GM10248 (cell line): ENCODE results near the gene ENC1.

Experiments used
- CTCF ChIA-PET: fragments of 300-600 bp; sonication (Branson Sonifier 250); formaldehyde crosslinking; extraction: SDS; loops from one replicate; lab custom pipeline; 2021; ENCODE audit warnings: antibody characterized with exemption; lab: Yijun Ruan, JAX
- POLR2A ChIA-PET: fragments of 350-650 bp; sonication (Branson Sonifier 250); formaldehyde crosslinking; extraction: SDS; loops from one replicate; lab custom pipeline; 2020; ENCODE audit warnings: antibody characterized with exemption; lab: Yijun Ruan, JAX
- DNase-seq: peaks from one replicate; pipeline ENCODE4 v3.0.0; 2012; ENCODE audit errors: extremely low spot score
- TF ChIP-seq, protein P1 (sequence below): IDR thresholded peaks from 2 replicates; pipeline ENCODE4 v1.5.1; 2012; ENCODE audit warnings: mild to moderate bottlenecking, low read depth; ENCODE audit errors: extremely low read depth, missing control alignments, control extremely low read depth

Gene ENC1

DNA sequence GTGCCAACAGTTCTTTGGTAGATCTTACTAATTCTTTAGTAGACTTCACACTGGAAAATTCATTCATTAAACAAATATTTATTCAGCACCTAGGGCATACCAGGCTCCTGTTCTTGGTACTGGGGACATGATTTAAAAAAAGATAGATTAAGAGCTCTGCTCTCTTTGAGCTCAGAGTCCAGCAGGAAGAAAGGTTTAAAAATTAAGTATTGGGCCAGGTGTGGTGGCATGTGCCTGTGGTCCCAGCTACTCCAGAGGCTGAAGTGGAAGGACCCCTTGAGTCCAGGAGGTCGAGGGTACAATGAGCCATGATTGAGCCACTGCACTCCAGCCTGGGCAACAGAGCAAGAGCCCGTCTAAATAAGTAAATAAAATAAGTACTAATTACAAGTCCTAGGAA is 41.4 kb downstream of the ENC1 start:
- DNase-seq, result no peak
- TF ChIP-seq, protein P1, sequence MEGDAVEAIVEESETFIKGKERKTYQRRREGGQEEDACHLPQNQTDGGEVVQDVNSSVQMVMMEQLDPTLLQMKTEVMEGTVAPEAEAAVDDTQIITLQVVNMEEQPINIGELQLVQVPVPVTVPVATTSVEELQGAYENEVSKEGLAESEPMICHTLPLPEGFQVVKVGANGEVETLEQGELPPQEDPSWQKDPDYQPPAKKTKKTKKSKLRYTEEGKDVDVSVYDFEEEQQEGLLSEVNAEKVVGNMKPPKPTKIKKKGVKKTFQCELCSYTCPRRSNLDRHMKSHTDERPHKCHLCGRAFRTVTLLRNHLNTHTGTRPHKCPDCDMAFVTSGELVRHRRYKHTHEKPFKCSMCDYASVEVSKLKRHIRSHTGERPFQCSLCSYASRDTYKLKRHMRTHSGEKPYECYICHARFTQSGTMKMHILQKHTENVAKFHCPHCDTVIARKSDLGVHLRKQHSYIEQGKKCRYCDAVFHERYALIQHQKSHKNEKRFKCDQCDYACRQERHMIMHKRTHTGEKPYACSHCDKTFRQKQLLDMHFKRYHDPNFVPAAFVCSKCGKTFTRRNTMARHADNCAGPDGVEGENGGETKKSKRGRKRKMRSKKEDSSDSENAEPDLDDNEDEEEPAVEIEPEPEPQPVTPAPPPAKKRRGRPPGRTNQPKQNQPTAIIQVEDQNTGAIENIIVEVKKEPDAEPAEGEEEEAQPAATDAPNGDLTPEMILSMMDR, result no peak
- CTCF ChIA-PET, result no interaction called here
- POLR2A ChIA-PET, result no interaction called here

DNA sequence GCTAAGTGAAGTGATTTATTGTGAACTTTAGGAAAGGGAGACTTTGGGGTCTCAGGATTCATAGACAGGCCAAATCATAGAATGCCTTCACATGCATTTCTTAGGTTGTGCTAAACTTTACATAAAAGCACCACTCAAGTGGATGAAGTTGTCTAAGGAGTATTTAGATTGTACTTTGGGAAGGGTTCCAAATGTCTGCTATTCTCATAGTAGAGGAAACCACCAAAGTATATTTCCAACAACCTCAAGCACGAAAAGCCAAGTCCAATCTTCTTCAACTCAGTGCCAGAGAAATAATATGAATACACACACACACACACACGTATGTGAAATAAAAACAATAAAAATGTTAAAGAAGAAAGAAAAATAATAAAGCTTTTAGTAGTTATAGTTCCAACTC is 41.8 kb downstream of the ENC1 start:
- ChIA-PET POLR2A (no interaction called here), CTCF (no interaction called here)

DNA sequence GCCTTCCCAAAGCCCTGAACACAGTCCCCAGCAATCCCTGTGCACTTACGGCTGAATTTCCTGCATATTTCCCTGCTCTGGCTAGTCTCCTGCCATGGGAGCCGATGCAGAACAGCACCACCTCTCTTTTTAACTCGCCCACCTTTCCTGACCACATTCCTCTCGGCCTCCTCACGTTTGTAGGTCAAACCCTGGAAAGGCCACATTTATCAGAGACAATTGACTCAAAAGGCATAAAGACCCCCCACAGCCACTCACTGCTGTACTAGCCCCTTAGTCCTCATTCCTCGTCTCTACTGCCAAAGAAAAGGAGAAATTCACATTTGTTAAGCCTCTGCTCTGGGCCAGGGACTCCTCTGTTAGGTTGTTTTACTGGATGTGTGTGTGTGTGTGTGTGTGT is 43.6 kb downstream of the ENC1 start:
- POLR2A ChIA-PET, result no interaction called here
- TF ChIP-seq, protein P1, result no peak
- CTCF ChIA-PET, result no interaction called here
- DNase-seq, result no peak

More for the DNA sequence above, 41.8 kb downstream of the ENC1 start:
- DNase-seq, result no peak
- TF ChIP-seq, protein P1, result no peak

DNA sequence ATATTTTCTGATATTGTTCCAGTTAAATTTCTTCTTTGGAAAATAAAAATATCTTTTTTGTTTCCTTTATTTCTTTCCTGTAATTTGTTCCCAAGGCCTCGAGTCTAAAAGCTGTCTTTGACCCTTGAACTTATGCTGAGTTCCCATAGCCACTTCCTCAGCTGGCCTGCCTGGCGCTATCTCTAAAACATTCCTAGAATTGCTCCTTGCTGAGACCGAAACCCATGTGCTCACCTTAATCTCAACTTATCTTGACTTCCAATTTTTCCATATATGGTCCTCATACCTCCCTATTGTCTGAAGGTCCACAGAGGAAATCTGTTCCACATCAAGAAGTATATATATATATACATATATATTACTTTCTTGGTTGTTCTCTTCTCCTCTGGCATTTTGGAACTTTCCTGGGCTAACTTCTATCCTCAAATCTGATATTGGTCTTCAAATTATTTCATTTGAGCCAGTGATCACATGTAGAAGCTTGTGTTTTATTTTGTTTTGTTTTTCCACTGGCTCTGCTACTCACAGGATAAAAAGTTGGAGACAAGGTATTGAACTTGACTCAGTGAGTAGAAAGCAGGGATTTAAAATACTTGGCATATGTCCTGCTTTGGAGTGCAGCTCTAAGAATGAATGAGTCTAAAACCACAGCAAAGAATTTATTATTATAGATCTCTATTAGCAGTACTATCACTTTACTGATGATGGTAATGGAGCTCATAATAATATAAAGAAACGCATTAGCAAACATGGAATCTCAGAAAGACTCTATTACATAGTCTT is 45.2 kb downstream of the ENC1 start:
- DNase-seq, result no peak
- CTCF ChIA-PET, result no interaction called here
- TF ChIP-seq, protein P1, result no peak
- POLR2A ChIA-PET, result no interaction called here

DNA sequence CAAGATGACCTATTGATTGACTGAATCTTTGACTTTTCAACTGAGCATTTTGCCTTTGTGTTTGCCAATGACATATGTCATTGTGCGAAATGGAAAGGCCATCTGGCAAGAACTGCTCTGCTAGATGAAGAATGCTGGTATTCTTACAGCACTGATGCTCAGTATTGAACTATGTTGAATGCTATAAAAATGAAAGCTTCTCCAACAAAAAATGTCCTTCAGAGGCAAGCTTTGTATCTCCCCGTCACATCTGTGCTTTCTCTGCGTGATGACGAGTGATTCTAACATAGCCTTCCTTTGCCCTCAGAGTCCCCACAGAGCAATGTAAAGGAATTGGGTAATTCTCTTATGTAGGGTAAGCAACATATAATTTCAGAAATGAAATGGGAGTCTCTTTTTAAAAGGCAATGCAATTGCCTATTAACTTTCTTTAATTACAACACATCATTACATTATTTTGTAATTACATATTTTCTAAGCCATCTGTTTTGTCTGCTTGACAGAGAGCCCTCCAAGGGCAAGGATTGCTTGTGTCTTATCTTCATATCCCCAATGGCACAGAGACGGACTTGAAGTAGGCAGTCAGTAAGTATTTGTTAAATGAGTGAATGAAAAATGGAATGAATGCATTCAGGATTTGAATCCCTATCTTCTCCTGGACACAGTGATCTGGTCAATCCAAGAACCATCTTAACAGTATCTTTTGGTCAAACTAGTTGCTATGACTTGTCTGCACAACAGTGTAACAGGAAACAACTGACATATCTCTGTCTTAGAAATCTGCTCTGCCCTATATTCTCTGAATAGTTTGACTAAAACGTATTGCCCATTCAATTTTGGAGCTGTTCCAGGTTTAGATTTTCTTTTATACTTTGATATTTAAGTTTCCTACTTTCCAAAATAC is 46.1 kb downstream of the ENC1 start:
- POLR2A ChIA-PET, result no interaction called here
- TF ChIP-seq, protein P1, result no peak
- no peak for DNase-seq
- CTCF ChIA-PET, result no interaction called here

DNA sequence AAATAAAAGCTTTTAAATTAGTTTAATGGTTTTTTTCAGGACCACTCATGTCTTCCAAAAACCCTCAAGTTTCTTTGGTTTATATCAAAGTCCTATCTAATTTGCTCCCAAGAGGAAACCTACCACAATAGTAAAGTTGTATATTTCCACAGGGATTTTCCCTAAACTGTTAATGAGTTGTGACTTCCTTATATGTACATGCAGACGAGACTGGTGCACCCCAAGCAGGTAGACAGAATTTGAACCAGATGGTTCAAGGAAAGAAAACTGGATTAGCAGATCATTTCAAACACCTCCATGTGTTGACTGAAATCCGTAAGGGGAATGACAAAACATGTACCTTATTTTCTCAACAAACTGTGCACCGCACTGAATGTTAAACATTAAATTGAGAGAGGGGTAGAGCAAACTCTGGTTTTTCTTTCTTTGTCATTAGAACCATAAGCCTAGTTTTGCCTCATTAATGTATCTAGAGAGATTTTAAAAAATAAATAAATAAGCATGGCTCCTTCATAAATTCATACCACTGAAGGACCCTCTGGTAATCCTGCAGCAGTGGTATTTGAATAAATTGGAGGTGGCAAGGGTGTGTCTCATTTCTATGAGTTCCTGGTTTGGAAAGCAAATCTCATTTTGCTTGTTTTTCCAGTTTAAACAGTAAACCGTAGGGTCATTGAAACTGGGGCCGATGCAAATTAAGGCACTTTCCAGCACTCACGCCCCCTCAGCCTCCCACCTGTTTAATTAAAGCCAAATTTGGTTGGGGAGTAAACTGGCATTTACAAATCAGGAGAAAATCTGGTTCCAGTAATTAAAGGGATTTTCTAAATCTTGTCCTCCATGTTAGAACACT is 51.1 kb downstream of the ENC1 start:
- POLR2A ChIA-PET, result no interaction called here
- TF ChIP-seq, protein P1, result no peak
- no peak for DNase-seq
- CTCF ChIA-PET, result no interaction called here
